Kidney glomerular epithelial cell (primary cell): ENCODE measurements around the gene BMP7.

Source experiments
- DNase-seq: peaks from one replicate; lab custom pipeline; 2025; lab: John Stamatoyannopoulos, UW

The BMP7 gene

DNA sequence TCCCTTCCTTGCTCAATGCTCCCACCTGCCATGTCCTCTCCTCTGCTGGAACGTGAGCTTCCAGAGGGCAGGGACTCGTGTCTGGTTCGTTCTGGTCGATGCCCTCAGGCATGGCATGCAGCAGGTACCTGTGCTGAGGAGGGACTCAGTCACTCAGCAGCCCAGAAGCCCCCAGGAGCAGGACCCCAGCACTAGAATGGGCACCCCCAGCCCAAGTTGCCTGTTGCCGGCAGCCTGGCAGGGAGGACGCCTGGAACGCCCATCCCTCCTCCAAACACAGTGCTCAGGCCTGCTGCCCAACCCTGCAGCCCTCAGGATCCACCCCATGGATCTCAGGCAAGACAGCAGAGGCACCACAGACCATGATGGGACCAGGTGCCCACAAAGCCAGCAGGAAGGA is 40.6 kb downstream of the BMP7 start:
- DNase-seq: no peak

DNA sequence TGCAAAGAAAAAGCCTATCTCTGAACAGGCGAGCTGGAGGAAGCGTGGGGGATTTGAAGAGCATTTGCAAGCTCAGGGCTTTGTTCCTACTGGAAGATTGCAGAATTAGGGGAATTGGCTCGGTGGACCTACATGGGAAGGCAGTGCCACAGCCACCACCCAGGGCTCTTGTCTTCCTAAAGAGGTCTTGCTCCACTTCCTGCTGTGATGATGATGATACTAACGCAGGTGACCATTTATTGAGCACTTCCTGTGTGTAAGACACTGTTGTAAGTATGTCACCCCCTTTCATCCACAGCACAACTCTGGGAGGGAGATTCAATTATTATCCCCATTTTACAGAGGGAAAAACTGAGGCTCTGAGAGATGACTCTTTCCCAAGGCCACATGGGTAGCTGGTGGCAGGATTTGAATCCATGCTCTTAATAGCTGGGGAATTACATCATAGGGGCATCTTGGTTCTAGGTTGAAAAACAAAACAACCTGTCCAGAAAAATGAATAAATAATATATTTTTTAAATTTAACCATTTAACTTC is 41.2 kb downstream of the BMP7 start:
- no peak for DNase-seq

DNA sequence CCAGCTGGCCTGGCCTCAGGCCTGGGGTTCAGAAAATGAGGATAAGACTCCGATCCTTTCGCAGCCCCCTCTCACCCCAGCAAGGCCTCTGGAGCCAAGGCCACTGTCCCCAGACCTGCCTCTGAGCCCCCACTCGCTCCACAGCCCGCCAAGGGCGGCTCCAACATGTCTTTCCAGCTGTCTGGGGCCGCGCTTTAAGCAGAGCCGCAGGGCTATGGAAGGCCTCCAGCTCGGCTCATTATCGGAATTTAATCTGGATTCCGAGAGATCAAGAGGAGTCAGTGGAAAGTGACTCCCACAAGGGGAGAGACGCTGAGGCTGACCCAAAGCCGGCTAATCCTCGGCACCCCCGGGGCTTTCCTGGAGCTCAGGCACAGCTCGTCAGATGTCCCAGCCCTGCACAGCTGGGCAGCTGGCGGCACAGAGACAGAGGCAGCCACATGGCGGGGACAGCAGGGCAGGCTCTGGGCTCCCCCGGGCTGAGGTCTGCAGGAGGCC is 41.8 kb downstream of the BMP7 start:
- DNase-seq: no peak

DNA sequence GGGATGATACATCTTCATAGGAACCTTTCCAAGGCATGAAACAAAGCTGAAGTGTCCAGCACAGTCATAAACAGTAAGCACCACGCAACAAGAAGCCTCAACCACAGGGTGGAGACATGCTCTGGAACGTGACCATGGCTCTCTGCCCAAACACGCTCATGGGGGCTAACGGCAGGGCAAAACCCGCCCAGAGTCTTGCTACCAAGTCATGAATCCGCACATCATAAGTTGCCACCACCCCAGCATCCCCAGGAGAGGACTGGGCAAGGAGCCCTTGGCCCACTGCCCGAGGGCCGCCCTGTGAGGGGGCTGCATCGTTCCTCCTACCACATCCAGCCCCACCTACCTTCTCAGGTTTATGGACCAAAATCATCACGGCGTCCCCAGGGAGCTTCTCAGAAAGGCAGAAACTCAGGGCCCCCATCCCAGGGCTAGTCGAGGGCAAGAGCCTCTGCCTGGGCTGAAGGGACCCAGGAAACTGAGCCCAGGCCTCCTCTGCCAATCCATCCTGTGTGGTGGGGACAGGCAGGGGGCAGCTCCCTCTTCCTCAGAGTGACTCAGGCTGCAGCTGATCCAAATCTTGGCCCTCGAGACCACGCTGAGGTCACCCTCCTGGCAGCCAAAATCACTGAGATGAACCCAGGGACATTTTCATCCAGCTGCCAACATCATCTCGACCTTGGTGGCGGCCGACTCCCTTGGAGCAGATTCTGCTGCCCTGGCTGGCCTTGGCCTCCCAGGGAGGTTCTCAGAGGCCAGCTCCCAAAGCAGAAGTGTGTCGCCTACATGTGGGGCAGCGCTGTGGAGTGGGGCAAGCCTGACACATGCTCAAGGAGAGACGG is 42.6 kb downstream of the BMP7 start:
- no peak for DNase-seq

DNA sequence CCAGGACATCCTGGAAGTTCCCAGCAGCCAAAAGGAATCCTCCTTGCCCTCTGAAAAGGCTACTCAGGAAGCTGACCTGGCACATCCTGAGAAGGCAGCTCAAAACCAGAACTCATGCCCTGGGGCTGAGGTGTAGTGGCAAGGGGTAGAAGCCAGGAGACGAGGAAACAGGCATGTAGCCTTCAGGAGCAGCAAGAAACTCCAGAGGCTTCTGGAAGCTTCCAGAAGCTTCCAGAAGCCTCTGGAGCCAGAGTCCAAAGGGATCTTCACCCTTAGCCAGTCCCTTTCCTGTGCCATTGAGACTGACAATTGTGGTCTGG is 43.9 kb downstream of the BMP7 start:
- no peak for DNase-seq

DNA sequence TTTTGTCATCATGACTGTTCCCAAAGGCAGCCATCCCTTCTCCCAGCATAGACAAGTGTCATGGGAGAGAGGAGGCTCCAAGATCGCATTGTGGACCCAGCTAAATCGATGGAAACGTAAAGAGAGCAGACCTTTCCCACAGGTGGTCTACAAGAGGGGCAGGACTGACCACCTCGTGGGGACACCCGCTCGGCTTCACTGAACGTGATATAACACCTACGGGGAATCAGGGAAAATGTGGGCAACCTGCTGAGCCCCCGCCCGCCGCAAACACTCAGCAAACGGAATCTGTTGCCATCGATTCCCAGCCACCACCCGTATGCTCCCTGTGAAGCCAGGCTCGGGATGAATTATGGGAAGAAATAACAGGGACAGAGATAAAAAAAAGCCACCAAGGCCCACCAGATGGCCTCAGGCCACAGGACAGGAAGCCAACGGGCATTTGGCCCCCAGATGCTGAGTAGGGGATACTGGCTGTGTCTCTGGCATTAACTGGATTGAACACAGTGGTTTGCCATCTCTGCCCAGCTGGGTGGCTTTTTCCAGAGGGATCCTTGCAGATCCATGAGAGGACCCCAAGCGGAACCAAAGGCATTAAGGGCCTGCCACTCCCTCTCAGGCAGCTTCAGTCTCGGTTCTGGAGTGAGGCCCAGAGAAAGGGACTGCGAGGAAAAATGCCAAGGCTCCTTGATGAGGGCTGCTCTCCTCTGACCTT is 44.4 kb downstream of the BMP7 start:
- no peak for DNase-seq

DNA sequence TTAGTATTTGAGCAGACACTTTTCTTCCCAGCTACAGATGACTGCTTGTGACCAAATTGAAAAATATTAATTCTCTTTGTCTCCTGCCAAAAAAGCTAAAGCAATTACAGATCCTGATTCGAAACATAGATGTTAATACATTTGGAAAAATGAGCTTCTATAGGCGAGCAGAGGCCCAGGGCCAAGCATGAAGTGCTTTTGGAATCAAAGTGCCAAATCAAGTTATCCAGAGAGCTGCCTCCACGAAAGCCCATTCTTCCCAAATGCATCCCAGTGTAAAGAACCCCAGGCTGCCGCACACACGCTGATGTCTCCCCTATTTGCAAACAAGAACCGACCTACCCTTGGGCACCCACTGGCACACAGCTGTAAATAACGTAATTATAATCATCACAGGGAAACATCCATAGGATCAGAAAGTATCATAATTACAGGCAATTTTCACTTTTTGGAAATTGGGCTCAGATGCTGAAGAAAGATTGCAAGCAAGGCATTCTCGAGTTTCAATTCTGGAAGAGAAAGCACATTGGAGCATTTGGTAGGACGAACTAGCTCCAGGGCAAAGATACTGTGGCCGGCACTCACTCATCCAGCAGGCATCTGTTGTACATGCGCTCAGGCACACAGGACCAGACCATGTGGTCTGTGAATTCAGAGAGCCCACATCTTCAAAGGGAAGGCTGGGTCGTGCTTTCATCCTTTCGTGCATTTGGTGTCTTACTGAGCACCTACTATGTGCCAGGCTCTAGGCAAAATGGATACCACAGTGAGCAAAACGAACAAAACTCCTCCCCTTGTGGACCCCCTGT is 45.9 kb downstream of the BMP7 start:
- no peak for DNase-seq

DNA sequence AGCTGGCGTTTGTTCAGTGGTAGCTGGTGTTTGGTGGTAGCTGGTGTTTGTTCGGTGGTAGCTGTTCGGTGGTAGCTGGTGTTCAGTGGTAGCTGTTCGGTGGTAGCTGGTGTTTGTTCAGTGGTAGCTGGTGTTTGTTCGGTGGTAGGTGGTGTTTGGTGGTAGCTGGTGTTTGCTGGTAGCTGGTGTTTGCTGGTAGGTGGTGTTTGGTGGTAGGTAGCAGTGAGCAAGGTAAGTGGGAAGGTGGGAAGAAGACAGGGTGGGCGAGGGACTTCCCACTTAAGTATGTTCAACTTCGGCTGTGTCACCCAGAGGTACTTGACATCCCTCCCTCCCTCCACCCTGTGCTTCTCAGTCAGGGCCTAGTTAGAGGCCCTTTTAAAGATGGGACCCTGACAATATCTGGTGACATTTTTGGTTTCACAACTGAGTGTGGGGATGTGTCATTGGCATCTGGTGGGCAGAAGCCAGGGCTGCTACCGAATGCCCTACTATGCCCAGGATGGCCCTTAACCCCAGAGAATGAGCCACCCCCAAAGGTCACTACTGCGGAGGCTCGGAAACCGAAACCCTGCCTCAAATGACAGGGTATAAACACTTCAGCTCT is 47.3 kb downstream of the BMP7 start:
- DNase-seq: no peak

DNA sequence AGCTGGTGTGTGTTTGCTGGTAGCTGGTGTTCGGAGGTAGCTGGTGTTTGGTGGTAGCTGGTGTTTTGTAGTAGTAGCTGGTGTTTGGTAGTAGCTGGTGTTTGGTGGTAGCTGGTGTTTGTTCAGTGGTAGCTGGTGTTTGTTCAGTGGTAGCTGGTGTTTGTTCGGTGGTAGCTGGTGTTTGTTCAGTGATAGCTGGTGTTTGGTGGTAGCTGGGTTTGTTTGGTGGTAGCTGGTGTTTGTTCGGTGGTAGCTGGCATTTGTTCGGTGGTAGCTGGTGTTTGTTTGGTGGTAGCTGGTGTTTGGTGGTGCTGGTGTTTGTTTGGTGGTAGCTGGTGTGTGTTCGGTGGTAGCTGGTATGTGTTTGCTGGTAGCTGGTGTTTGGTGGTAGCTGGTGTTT is 48.0 kb downstream of the BMP7 start:
- DNase-seq: no peak

DNA sequence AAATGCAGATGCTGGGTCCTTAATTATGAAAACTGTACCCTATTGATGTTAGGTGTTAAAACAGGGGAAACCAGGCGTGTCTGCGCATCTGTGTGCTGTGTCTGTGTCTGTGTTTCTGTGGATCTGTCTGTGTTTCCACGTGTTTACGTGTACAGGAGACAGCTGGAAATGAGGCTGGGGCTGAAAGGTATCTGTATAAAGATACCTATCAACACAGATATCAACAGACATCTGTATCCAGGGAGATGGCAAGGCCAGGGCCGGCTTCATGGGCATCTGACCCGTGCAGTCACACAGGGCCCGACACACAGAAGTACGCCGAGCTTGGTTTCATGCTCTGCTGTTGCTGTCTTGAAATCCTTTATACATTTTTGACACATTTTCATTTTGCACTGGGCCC is 48.6 kb downstream of the BMP7 start:
- no peak for DNase-seq

DNA sequence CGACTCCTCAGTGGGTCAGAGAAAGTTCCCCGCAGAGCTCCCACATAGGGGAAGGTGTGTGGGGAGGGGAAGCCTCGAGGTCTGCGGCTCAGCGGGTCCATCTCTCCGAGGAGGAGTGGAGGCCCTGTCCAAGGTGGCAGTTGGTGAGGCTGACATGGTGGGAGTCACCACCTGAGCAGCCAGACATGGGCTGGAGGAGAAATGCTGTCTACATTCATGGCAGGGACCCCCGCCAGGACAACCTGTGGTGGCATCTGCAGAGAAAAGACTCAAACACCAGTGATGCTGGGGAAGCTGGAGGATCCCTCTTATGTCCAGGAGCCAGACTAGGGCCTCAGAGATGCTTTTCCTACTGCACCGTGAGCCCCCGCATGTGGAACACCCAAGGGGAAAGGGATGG is 49.8 kb downstream of the BMP7 start:
- no peak for DNase-seq

DNA sequence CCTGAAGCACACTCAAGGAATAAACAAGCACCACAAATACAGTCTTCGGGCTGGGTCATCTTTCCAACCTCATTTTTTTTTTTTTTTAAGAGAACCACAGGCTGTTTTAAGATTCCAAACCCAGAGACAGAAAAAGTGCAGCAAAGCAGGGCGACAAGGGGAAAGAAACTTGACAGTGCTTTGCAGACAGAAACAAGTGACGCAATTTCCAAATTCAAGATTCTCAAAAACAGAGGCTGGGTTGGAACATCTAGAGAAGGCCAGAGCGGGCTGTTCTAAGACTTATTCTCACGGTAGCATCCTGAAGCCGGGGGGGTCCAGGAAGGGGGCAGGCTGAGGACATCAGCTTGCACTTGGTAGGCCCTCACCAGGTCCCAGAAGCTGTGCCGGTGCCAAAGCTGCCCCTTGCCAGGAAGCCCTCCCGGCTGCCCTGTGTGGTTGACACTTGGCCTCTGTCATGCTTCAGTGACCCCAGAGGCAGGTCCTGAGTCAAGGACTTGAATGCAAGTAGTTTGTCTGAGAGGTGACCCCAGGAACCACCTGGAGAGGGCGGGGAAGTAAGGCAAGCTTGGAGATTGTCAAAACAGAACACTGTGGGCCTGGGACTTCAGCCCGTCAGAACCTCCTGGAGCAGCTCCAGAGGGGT is 50.5 kb downstream of the BMP7 start:
- DNase-seq: no peak

DNA sequence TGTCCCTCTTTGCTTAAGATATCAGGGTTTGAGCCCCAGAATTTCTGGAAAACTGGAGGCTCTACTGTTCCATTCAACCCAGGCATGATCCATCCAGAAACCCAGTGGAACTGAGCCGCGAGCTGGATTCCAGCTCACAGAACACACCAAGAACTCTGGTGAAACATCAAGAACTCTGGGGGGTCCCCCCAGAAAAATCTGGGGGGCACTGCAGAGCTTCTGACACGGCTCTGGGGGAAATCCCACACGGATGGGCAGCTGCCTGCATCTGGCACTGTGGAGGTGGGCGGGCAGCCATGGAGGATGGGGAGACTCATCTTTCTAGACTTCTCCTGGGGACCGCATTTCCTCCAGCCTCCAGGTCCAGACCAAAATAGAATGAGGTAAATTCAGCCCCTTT is 51.0 kb downstream of the BMP7 start:
- no peak for DNase-seq

DNA sequence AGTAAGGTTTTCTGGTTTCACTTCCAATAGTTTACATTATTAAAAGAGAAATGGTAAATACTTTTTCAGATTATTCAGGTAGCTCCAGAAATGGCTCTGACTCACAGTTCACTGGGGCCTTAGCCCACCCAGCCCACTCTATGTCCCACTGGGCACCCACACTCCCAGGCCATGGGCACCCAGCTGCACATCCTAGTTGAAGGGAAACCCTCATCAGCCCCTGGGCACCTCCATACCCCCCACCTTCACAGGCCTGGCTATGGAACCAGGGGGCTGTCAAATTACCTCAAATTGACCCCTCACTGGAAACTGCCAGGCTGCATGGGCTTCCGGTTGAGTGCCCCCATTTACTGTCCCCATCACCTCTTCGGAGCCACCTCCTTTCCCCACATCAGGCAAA is 51.5 kb downstream of the BMP7 start:
- no peak for DNase-seq

DNA sequence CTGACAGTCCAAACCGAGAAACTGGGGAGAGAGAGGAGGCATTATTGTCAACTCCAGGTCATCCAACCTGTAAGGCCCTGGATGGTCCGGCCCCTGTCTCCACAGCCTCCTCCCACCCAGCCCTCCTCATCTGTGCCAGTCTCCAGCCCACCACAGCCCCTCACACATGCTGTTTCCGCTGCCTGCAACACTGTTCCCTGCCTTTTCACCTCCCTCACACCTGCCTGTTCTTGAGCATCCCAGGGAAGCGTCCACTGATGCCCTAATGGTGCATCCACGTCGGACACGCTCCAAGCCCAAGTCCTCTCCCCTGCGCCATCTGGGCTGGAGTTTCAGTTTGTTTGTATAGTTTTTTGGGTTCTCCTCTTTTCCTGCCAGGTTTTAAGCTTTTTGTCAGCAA is 52.0 kb downstream of the BMP7 start:
- no peak for DNase-seq

DNA sequence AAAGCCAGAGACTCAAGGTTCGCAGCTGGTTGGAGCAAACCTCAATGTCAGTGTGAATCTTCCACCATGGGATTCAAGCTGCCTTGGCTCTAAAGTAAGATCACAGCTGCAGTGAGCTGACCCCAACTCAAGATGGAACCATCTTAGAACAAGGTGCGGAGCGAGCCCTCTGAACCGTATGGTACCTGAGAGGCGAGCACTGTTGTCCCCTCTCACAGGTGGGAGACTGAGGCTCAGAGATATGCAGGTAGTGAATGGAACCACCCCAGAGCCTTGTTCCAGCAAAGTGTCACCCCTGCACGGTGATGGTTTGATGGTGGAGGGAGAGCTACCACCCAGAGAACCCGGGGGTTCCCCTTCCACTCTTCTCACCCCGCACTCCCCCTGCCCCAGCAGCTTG is 52.5 kb downstream of the BMP7 start:
- no peak for DNase-seq

DNA sequence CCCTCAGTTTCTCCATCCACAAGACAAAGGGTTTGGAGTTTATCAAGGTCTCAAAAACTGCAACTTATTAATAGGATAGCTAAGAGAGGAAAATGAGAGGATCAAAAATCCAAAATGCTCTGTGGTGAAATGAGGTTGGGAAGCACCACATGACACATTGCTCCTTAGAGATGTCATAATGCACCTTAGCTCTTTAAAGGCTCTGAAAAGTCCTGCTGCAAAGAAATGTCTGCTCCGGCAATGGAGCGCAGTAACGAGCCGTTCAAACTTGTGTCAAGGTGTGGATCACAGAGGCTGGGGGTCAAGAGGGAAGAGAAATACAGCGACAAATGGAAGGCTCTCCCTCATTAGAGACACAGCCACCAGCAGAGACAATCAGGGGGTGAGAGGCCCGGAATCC is 53.1 kb downstream of the BMP7 start:
- no peak for DNase-seq

DNA sequence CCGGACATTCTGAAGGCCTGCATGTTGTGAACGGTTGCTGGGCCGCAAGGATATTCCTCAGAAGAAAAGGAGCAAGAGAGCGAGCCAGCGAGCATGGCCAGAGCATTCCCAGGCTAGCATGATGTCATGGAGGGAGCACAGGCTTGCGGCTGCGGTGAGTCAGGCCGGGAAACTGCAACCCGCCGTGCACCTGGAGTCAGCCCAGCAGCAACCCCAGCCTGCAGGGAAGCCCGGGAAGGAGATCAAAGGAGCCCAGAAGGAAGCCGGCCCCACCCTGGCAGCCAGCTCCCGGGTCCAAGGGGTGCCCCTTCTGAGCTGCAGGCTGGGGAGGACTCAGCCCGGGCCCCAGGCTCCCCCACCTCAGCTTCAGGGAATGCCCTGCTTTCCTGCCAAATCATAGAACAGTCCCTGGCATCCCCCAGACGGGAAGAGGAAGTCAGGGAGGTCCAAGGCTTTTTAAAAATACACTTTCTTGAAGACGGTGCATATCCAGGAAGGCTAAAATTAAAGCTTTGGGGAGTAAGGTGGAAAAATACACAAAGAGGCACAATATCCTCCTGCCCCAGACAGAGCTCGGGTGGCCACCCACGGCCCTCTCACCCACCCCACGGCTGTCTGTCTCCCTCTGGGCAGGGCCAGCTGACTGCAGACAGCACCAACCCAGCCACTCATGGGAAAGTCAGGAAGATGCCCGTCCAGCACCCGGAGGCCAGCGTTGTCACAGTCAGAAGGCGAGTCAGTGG is 53.7 kb downstream of the BMP7 start:
- peak; percentile 91 for DNase-seq

DNA sequence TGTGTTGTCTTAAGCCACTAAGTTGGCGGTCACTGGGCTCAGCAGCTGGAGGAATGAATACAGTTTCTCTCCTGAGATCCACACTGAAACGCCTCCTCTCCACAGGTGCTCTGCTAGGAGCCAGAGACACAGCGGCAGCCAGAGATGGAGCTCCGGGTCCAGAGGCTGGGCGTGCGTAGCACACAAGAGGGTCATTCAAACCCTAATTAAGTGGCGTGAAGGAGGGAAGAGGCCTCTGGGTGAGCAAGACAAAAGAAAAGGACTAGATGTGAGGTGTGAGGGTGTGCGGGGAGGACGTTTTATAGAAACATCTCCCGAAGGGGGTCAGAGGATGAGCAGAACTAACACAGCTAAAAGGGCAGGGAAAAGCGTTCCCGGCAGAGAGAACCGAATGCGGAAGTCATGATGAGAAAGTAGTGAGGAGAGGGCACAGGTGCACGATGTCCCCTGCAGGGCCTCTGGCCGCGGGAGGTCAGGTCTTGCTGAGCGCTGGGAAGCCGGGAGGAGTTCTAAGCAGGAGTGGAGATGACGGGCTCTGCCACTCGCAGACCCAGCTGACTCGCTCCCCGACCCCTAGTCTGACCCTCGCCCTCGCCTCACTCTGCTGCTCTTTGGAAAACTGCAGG is 54.4 kb downstream of the BMP7 start:
- no peak for DNase-seq

DNA sequence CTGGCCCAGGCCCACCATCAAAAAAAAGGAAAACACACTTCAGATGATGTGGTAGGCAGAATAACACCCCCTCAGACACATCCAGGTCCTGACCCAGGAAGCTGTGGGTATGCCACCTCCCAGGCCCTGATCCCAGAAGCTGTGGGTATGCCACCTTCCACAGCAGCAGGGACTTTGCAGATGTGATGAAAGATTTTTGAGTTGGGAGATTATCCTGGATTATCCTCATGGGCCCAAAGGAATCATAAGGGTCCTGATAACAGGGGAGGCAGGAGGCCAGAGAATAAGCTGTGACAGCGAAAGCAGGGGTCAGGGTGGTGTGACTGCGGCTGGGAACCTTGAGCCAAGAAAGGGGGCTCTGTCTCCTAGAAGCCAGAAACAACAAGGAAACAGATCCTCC is 55.0 kb downstream of the BMP7 start:
- DNase-seq: no peak

DNA sequence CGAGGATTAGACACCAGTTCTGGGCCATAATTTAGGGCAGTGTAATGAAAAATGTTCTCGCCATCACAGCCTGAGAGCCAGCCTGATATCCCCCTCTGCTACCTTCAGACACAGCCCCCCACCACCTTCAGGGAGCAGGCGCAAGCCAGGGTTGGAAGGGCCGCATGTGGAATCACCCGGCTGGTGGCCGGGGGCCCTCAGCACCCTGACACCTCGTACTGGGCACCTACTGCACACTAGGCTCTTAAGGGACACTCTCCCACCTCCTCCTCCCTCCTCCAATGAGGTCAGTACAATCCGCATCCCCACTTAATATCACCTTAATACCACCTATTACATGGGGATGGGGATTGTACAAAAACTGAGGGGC is 55.5 kb downstream of the BMP7 start:
- DNase-seq: no peak
